ENCODE data around the gene HSDL1.

The HSDL1 gene

DNA sequence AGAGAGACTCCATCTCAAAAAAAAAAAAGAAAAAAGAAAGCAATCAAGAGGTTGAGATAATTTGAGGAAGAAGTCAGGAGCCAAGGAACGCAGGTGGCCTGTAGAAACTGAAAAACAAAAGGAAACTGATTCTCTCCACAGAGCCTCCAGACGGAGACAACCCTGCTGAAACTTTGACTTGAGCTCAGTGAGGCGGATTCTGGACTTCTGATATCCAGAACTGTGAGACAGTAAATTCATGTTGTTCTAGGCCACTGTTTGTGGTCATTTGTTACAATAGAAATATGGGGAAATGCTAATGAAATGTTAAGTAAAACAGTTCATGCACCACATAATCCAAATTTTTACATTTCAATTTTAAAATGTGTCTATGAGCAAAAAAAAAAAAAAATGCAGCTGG, 33.5 kb downstream of the HSDL1 start:
- Histone ChIP-seq H3K27me3 (replicated peaks) (no peaks in the 10 kb centered on the region), H3K4me3 (ENCODE audit: low read depth, low read length) (no peak overlapping the region), H3K36me3 (replicated peaks) (no peaks in the 10 kb centered on the region), H3K27ac (no peak overlapping the region)
- no peak for DNase-seq
- TF ChIP-seq, protein P1, sequence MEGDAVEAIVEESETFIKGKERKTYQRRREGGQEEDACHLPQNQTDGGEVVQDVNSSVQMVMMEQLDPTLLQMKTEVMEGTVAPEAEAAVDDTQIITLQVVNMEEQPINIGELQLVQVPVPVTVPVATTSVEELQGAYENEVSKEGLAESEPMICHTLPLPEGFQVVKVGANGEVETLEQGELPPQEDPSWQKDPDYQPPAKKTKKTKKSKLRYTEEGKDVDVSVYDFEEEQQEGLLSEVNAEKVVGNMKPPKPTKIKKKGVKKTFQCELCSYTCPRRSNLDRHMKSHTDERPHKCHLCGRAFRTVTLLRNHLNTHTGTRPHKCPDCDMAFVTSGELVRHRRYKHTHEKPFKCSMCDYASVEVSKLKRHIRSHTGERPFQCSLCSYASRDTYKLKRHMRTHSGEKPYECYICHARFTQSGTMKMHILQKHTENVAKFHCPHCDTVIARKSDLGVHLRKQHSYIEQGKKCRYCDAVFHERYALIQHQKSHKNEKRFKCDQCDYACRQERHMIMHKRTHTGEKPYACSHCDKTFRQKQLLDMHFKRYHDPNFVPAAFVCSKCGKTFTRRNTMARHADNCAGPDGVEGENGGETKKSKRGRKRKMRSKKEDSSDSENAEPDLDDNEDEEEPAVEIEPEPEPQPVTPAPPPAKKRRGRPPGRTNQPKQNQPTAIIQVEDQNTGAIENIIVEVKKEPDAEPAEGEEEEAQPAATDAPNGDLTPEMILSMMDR (IDR thresholded peaks at IDR 0.05; ENCODE audit: low read depth, low read length, missing control alignments): no peak
- in situ Hi-C loops (cut with HindIII; ENCODE audit: low pct_ligation_motif_present, low sequenced_read_pairs): no loop called here

DNA sequence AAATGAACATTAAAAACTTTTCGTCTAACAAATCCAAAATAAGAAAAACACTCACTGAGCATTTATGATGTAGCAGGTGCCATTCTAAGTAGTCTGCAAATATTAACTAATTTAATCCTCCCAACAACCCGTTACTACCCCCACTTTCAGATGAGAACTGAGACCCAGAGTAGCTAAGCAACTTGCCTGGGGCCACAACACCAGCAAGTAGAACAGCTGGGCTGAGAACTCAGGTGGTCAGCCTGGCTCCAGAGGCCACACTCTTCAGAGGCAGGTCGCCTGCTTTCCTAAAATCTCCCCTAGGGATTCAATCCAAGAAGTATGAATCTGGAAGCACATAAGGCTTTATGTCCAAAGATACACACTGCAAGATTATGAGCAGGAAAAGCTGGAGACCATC, 34.5 kb downstream of the HSDL1 start:
- Histone ChIP-seq H3K27me3 (replicated peaks) (no peaks in the 10 kb centered on the region), H3K4me3 (ENCODE audit: low read depth, low read length) (no peak overlapping the region), H3K27ac (no peak overlapping the region), H3K36me3 (replicated peaks) (no peaks in the 10 kb centered on the region)
- in situ Hi-C loops (cut with HindIII; ENCODE audit: low pct_ligation_motif_present, low sequenced_read_pairs): no loop called here
- no peak for DNase-seq
- TF ChIP-seq, protein P1 (IDR thresholded peaks at IDR 0.05; ENCODE audit: low read depth, low read length, missing control alignments): no peak

DNA sequence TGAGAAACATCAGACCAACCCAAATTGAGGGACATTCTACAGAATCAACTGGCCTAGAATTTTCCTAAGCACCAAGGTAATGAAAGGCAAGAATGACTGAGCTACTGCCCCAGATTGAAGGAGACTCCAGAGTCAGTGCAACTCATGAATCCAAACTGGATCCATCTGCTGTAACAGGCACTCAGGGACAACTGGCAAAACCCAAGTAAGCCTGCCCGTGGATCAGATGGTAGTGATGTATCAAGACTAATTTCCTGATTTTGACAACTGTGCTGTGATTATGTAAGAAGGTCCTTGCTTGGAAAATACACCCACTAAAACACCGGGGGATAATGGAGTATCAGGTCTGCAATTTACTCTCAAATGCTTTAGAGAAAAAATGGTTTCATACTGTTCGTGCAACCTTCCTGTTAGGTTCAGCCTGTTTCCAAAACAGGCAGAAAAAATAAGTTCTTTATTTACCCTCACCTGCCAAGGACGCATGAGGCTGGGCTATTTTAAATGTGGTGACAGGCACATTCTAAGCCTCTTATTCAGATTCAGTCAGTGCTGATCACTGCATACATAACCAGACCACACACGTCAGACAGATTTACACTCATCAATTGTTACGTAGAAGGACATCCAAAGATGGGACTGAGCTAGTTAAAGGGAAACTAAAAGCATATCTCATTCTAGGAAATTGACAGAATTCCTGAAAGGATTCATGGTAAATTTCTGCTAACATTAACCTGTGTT, 35.2 kb downstream of the HSDL1 start:
- Histone ChIP-seq H3K27me3 (replicated peaks) (no peaks in the 10 kb centered on the region), H3K36me3 (replicated peaks) (no peaks in the 10 kb centered on the region), H3K4me3 (ENCODE audit: low read depth, low read length) (no peak overlapping the region), H3K27ac (no peak overlapping the region)
- TF ChIP-seq, protein P1 (IDR thresholded peaks at IDR 0.05; ENCODE audit: low read depth, low read length, missing control alignments): no peak
- in situ Hi-C loops (cut with HindIII; ENCODE audit: low pct_ligation_motif_present, low sequenced_read_pairs): no loop called here
- no peak for DNase-seq

DNA sequence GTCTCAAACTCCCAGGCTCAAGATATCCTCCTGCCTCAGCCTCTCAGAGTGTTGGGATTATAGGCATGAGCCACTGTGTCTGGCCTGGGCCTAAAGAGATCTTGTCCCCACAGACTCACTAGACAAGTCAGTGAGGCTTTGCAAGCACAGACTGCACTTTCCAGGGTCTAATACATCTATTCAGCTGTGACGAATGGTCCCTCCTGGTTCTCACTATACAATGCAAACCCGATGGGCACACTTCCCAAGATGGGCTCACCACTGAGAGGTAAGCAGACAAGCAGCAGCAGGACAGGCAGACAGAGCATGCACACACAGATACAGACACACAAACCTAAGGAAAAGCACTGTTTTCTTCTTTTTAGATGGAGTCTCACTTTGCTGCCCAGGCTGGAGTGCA, 37.1 kb downstream of the HSDL1 start:
- Histone ChIP-seq H3K4me3 (ENCODE audit: low read depth, low read length) (no peak overlapping the region), H3K27me3 (replicated peaks) (no peaks in the 10 kb centered on the region), H3K36me3 (replicated peaks) (no peaks in the 10 kb centered on the region), H3K27ac (no peak overlapping the region)
- TF ChIP-seq, protein P1 (IDR thresholded peaks at IDR 0.05; ENCODE audit: low read depth, low read length, missing control alignments): no peak
- in situ Hi-C loops (cut with HindIII; ENCODE audit: low pct_ligation_motif_present, low sequenced_read_pairs): no loop called here
- DNase-seq: no peak

DNA sequence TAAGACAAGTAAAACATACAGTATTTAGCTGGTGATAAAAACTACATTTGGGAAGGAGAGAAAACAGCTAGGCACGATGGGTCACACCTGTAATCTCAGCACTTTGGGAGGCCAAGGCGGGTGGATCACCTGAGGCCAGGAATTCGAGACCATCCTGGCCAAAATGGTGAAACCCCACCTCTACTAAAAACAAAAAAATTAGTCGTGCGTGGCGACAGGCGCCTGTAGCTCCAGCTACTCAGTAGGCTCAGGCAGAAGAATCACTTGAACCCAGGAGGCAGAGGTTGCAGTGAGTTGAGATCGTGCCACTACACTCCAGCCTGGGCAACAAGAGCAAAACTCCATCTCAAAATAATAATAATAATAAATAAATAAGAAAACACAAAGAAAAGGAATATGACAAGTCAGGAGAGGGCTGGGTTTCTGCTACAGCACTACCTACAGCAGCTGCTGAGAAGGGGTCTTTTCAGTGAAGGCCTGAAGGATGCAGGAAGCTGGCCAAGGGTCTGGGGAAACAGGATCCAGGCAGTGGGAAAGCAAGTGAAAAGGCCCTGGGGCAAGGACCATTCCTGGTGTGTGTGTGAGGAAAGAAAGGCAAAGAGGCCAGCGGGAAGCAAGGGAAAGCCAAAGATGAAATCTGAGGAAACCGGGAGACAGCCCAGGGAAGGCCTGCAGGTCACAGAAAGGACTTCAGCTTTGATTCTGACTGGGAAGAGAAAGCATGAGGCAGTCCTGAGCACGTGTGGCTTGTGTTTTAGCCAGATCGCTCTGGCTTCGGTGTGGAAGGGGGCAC, 38.8 kb downstream of the HSDL1 start:
- DNase-seq: no peak
- TF ChIP-seq, protein P1 (IDR thresholded peaks at IDR 0.05; ENCODE audit: low read depth, low read length, missing control alignments): no peak
- in situ Hi-C loops (cut with HindIII; ENCODE audit: low pct_ligation_motif_present, low sequenced_read_pairs): no loop called here
- Histone ChIP-seq H3K4me3 (ENCODE audit: low read depth, low read length) (no peak overlapping the region), H3K27ac (no peak overlapping the region), H3K27me3 (replicated peaks) (no peaks in the 10 kb centered on the region), H3K36me3 (replicated peaks) (no peaks in the 10 kb centered on the region)

Data from brain microvascular endothelial cell (primary cell).